Sigmoid colon (tissue), 7 donors: ENCODE data around the gene AFDN. TPM values are rescaled to one million over a fixed set of nuclear protein-coding genes. Genes with fewer than 3 reads are reported as not detected.

ENCODE experiments used
- DNase-seq: peaks from one replicate; pipeline ENCODE4 v3.0.0-alpha.2; 2019
- H3K27ac ChIP-seq, 4 donors: fragments of 200-600 bp; sonication (generic); one replicate each; pipeline ENCODE4 v1.5.1; 2016 to 2019; ENCODE audit warnings: mild to moderate bottlenecking in 1 of 4
- H3K27me3 ChIP-seq, 3 donors: fragments of 200-600 bp; sonication (generic); one replicate each; pipeline ENCODE4 v1.5.1; 2019; ENCODE audit warnings: mild to moderate bottlenecking in 1 of 3
- H3K36me3 ChIP-seq, 4 donors: fragments of 200-600 bp; sonication (generic); one replicate each; pipeline ENCODE4 v1.5.1; 2016 to 2019
- H3K4me1 ChIP-seq, 4 donors: fragments of 200-600 bp; sonication (generic); one replicate each; pipeline ENCODE4 v1.5.1; 2017 to 2019
- H3K4me3 ChIP-seq, 4 donors: fragments of 200-600 bp; sonication (generic); one replicate each; pipeline ENCODE4 v1.5.1; 2017 to 2019; ENCODE audit warnings: mild to moderate bottlenecking in 2 of 4, moderate library complexity in 1 of 4
- H3K9me3 ChIP-seq, 4 donors: fragments of 200-600 bp in 3 of 4; sonication (generic) in 3 of 4; one replicate each; pipeline versions ENCODE4 v1.5.1 to v1.6.1; 2013 to 2019
- EP300 ChIP-seq, 4 donors: sonication (generic); formaldehyde crosslinking; IDR thresholded peaks; one replicate each; pipeline ENCODE4 v1.6.1; 2017; ENCODE audit warnings: antibody characterized with exemption in 4 of 4
- POLR2A ChIP-seq, 2 donors: fragments of 450-650 bp; IDR thresholded peaks; one replicate each; pipeline ENCODE4 v1.6.1; 2016; ENCODE audit warnings: antibody characterized with exemption in 2 of 2, mild to moderate bottlenecking in 2 of 2, moderate library complexity in 2 of 2
- POLR2AphosphoS5 ChIP-seq, 4 donors: sonication (generic); formaldehyde crosslinking; IDR thresholded peaks; one replicate each; pipeline ENCODE4 v1.6.1; 2017; ENCODE audit warnings: antibody characterized with exemption in 4 of 4
- WGBS, 2 donors: extraction: QIAGEN DNeasy Blood & Tissue Kit; methylation state at CpG; one replicate each; pipeline ENCODE4 v1.1.7; 2013; 5-methylcytosine and 5-hydroxymethylcytosine counted together
- intact Hi-C: fragments of 100-400 bp; cut with DNase I; formaldehyde crosslinking; loops from one replicate; pipeline ENCODE4 v1.15.1; 2023
- polyA plus RNA-seq, 3 donors: library from polyadenylated mRNA; stranded (reverse); fragments of 200-250 nt; gene quantifications; one replicate each; pipeline ENCODE4 v1.2.3, GENCODE V29; 2013
- total RNA-seq, 4 donors: library from RNA; depleted of rRNA; stranded (reverse); fragments of >200 nt; gene quantifications; one replicate each; pipeline ENCODE4 v1.1.0, GENCODE V29; 2016
- TF ChIP-seq, protein P1 (sequence below), 4 experiments: fragments of 450-650 bp in 3 of 4; fragments of 200-600 bp in 1 of 4; IDR thresholded peaks; one replicate each; pipeline ENCODE4 v1.5.1; 2016 to 2019; ENCODE audit warnings: antibody characterized with exemption in 4 of 4, mild to moderate bottlenecking in 3 of 4, moderate library complexity in 2 of 4
- donor health status: healthy with polysubstance abuse.
- donor health status: Bipolar disorder and iron deficiency.
- donor health status: healthy.

AFDN gene
- total and polyA plus RNA-seq, 7 donors: 43.2 to 104 (median 83.6) TPM

DNA sequence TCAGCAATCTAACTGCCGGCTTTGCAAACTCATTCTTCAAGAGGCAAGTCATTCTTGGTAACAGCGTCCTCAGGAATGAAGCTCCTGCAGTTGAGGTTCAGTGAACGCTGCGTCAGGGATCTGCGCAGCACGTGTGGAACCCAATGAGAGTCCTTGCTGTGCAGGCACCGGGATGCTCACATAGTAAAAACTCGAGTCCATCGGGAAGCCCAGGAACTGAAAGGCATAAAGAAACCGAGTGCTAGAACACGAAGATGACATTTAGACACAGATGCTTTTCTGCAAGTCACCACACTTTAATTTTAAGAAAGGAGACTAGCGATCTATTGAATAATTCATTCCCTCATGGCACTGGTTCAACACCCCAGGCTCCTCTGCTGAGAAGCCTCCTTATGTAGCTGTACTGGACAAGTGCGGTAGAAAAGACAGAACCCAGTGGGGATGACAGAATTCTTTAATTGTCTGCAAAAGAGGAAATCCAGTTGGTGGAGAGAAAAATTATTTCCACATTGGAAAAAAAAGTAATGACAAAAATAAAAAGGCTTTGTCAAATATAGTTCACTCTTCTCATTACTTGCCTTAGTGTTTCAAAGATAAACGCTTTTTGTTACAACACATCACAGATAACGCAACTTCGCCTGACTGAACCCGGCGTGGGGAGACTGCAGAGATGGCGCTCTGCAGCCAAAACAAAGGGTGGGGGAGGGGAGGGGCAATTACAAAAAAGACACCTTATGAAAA is 1.9 kb upstream of the AFDN start:
- 66 to 78% methylated on average over 19 of the region's 19 CpGs for WGBS, 2 donors
- intact Hi-C loops: loop anchor here (5.0 kb wide), 1 partner anchor 73 kb away; no protein-coding TSS in a partner anchor
- DNase-seq: peak; percentile 68
- peak overlapping the region; percentile 66 to 74 (median 70) for H3K27ac ChIP-seq
- H3K4me3 ChIP-seq: peak overlapping the region in 2 of 4 donors; percentile 78 to 80
- TF ChIP-seq EP300 (IDR thresholded peaks at IDR 0.05) (no peak), POLR2AphosphoS5 (IDR thresholded peaks at IDR 0.05) (no peak), POLR2A (IDR thresholded peaks at IDR 0.05) (no peak)
- TF ChIP-seq, protein P1, sequence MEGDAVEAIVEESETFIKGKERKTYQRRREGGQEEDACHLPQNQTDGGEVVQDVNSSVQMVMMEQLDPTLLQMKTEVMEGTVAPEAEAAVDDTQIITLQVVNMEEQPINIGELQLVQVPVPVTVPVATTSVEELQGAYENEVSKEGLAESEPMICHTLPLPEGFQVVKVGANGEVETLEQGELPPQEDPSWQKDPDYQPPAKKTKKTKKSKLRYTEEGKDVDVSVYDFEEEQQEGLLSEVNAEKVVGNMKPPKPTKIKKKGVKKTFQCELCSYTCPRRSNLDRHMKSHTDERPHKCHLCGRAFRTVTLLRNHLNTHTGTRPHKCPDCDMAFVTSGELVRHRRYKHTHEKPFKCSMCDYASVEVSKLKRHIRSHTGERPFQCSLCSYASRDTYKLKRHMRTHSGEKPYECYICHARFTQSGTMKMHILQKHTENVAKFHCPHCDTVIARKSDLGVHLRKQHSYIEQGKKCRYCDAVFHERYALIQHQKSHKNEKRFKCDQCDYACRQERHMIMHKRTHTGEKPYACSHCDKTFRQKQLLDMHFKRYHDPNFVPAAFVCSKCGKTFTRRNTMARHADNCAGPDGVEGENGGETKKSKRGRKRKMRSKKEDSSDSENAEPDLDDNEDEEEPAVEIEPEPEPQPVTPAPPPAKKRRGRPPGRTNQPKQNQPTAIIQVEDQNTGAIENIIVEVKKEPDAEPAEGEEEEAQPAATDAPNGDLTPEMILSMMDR (IDR thresholded peaks at IDR 0.05): no peak
- no peaks in the 10 kb centered on the region for H3K9me3 ChIP-seq
- peaks cover 0 to 38% (median 16%) of the 10 kb centered on the region in 4 donors for H3K4me1 ChIP-seq
- H3K36me3 ChIP-seq: no peaks in the 10 kb centered on the region
- H3K27me3 ChIP-seq: no peaks in the 10 kb centered on the region

DNA sequence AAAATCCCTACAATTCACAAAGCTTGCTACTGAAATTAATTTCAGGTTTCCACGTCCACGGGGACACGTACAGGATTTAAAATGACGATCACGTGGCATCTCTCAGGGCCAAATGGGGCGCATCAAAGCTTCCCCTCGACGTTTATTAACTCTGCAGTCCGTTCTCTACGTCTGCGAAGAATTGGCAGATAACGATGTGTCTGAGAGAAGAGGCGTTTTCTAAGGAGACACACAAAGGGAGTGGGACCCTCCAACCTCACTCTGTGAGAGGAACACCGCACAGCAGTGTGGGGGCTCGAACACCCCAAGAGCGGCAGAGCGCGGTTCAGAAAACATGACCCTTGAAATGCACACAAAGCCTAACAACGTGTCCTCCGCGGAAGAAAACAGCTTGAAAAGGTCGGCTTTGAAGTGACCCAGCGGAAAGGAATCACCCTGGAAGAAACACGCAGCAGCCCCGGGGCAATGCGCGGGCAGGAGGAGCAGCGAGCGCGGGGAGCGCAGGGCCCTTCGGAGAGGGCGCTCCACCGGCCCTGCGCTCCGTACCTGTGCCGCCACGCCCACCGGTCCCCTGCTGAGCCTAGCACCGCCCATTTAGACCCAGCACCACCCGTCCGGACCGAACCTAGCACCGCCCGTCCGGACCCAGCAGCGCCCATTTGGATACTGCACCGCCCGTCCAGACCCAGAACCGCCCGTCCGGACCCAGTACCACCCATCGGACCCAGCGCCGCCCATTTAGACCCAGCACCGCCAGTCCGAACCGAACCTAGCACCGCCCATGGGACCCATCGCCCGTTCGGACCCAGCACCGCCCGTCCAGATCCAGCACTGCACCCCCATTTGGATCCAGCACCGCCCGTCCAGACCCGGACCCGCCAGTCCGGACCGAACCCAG is 1.1 kb upstream of the AFDN start:
- Histone ChIP-seq H3K36me3 (no peaks in the 10 kb centered on the region), H3K4me1 (peaks cover 0 to 43% (median 18%) of the 10 kb centered on the region in 4 donors), H3K27me3 (no peaks in the 10 kb centered on the region), H3K27ac (peak overlapping the region; percentile 66 to 74 (median 70)), H3K4me3 (peak overlapping the region; percentile 66 to 80 (median 72)), H3K9me3 (no peaks in the 10 kb centered on the region)
- intact Hi-C loops: loop anchor here (2.0 to 5.0 kb wide), 2 partner anchors 31 to 72 kb away; no protein-coding TSS in a partner anchor
- TF ChIP-seq, protein P1 (IDR thresholded peaks at IDR 0.05): no peak
- no peak for TF ChIP-seq POLR2A (IDR thresholded peaks at IDR 0.05)
- no peak for TF ChIP-seq EP300 (IDR thresholded peaks at IDR 0.05)
- no peak for TF ChIP-seq POLR2AphosphoS5 (IDR thresholded peaks at IDR 0.05)
- 7 to 9% methylated on average over 70 of the region's 70 CpGs for WGBS, 2 donors
- peak; percentile 75 for DNase-seq

GRCh38 chr6:167826230-167826895 is 348 bp upstream of the AFDN start:
- intact Hi-C loops: loop anchor here (2.0 to 5.0 kb wide), 2 partner anchors 30 to 71 kb away; no protein-coding TSS in a partner anchor
- Histone ChIP-seq H3K9me3 (no peaks in the 10 kb centered on the region), H3K27me3 (no peaks in the 10 kb centered on the region), H3K4me3 (peak overlapping the region; percentile 66 to 80 (median 72)), H3K4me1 (peaks cover 0 to 48% (median 23%) of the 10 kb centered on the region in 4 donors), H3K27ac (peak overlapping the region; percentile 66 to 74 (median 70)), H3K36me3 (no peaks in the 10 kb centered on the region)
- 1% methylated on average over 90 of the region's 90 CpGs for WGBS, 2 donors
- peak; percentile 91 for DNase-seq
- TF ChIP-seq, protein P1 (IDR thresholded peaks at IDR 0.05): peak; percentile 38 to 58 (median 45)
- no peak for TF ChIP-seq EP300 (IDR thresholded peaks at IDR 0.05)

- Histone ChIP-seq H3K4me1 (peaks cover 0 to 59% (median 31%) of the 10 kb centered on the region in 4 donors), H3K9me3 (no peaks in the 10 kb centered on the region), H3K27me3 (no peaks in the 10 kb centered on the region), H3K4me3 (peak overlapping the region; percentile 42 to 80 (median 72)), H3K36me3 (no peaks in the 10 kb centered on the region), H3K27ac (peak overlapping the region; percentile 81 to 85 (median 82))
- DNase-seq: peak; percentile 78
- WGBS, 2 donors: 1 to 3% methylated on average over 51 of the region's 51 CpGs
- intact Hi-C loops: loop anchor here (2.0 to 5.0 kb wide), 2 partner anchors 29 to 70 kb away; no protein-coding TSS in a partner anchor
- TF ChIP-seq POLR2A (IDR thresholded peaks at IDR 0.05) (no peak), POLR2AphosphoS5 (IDR thresholded peaks at IDR 0.05) (peak in 2 of 4 donors; percentile 7 to 51), EP300 (IDR thresholded peaks at IDR 0.05) (no peak)
These were observed 1.0 kb downstream of the AFDN start for GRCh38 chr6:167827583-167828324.
